Breast epithelium (tissue), 4 donors: ENCODE measurements around the gene ZNF618. TPM values are rescaled to one million over a fixed set of nuclear protein-coding genes. Genes with fewer than 3 reads are reported as not detected.

Experiments used
- DNase-seq, 2 donors: peaks; one replicate each; pipeline ENCODE4 v3.0.0-alpha.2; 2019; ENCODE audit warnings: low spot score in 2 of 2
- H3K27ac ChIP-seq, 2 donors: fragments of 200-600 bp; sonication (generic) in 1 of 2; one replicate each; pipeline ENCODE4 v1.5.1; 2016 to 2019; ENCODE audit warnings: mild to moderate bottlenecking in 1 of 2
- H3K27me3 ChIP-seq, 2 donors: fragments of 200-600 bp; sonication (generic) in 1 of 2; one replicate each; pipeline versions ENCODE4 v1.5.1 to v1.6.0; 2017 to 2019; ENCODE audit warnings: control low read depth in 1 of 2, mild to moderate bottlenecking in 1 of 2
- H3K36me3 ChIP-seq: fragments of 200-600 bp; one replicate; pipeline ENCODE4 v1.5.1; 2019
- H3K4me1 ChIP-seq, 2 donors: fragments of 200-600 bp; sonication (generic); one replicate each; pipeline ENCODE4 v1.5.1; 2016 to 2019; ENCODE audit warnings: control low read depth in 1 of 2
- H3K4me3 ChIP-seq, 3 donors: fragments of 200-600 bp; sonication (generic); 1 replicate in 2 of 3; 2 replicates in 1 of 3; pipeline ENCODE4 v1.5.1; 2016 to 2019; ENCODE audit warnings: mild to moderate bottlenecking in 3 of 3, moderate library complexity in 2 of 3
- H3K9me3 ChIP-seq, 2 donors: fragments of 200-600 bp; sonication (generic) in 1 of 2; one replicate each; pipeline ENCODE4 v1.5.1; 2016 to 2019; ENCODE audit warnings: control low read depth in 1 of 2
- CTCF ChIP-seq, 3 donors: fragments of 450-650 bp; IDR thresholded peaks; one replicate each; pipeline ENCODE4 v1.5.1; 2016 to 2017; ENCODE audit warnings: antibody characterized with exemption in 3 of 3, mild to moderate bottlenecking in 3 of 3, moderate library complexity in 3 of 3
- POLR2A ChIP-seq: fragments of 450-650 bp; IDR thresholded peaks from one replicate; pipeline ENCODE4 v1.6.1; 2016; ENCODE audit warnings: antibody characterized with exemption, mild to moderate bottlenecking, moderate library complexity
- POLR2AphosphoS5 ChIP-seq, 3 donors: sonication (generic); formaldehyde crosslinking; IDR thresholded peaks; one replicate each; pipeline ENCODE4 v1.6.1; 2017; ENCODE audit warnings: antibody characterized with exemption in 3 of 3
- intact Hi-C: fragments of 100-400 bp; cut with DNase I; formaldehyde crosslinking; loops from one replicate; pipeline ENCODE4 v1.15.1; 2023; ENCODE audit warnings: low total_unique reads
- total RNA-seq, 3 donors: library from RNA; depleted of rRNA; stranded (reverse); fragments of >200 nt; gene quantifications; one replicate each; pipeline ENCODE4 v1.1.0, GENCODE V29; 2016

Gene ZNF618
- total RNA-seq, 3 donors from 2014 or later: 4.6 to 11.8 (median 10.4) TPM

GRCh38 chr9:113882181-113882580, 6.1 kb downstream of the ZNF618 start:
- H3K4me3 ChIP-seq: no peak overlapping the region
- intact Hi-C loops: no loop called here
- H3K36me3 ChIP-seq: no peaks in the 10 kb centered on the region
- no peaks in the 10 kb centered on the region for H3K27me3 ChIP-seq
- no peak overlapping the region for H3K27ac ChIP-seq
- TF ChIP-seq POLR2AphosphoS5 (IDR thresholded peaks at IDR 0.05) (no peak), CTCF (IDR thresholded peaks at IDR 0.05) (no peak), POLR2A (no peak)
- no peak for DNase-seq
- H3K9me3 ChIP-seq: no peaks in the 10 kb centered on the region
- peaks cover 0 to 3% of the 10 kb centered on the region in 2 donors for H3K4me1 ChIP-seq

DNA sequence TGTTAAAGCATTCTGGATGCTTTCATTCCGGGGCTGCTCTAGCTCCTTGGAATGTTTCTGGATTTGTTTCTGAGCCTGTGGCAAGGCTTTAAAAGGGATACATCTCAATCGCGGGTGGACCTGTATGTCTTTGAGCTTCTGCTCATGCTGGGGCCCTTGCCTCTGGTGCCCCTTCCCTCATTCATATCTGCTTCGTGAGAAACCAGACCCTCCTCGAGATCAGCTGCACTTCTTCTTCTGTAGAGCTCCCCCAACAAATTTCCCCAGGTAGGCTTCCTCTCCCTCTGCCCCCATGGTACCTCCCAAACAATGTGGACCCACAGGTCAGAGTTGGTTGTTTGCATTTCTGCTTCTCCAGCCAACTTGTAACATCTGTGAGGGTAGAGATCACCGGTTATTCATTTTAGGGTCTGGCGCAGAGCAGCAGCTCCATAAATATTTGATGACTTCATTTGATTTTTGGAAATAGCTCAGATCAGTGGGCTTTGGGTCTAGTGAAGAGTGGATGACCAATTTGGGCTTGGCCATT, 6.6 kb downstream of the ZNF618 start:
- no peaks in the 10 kb centered on the region for H3K36me3 ChIP-seq
- peaks cover 0 to 3% of the 10 kb centered on the region in 2 donors for H3K4me1 ChIP-seq
- H3K27ac ChIP-seq: no peak overlapping the region
- H3K27me3 ChIP-seq: no peaks in the 10 kb centered on the region
- DNase-seq: no peak
- intact Hi-C loops: no loop called here
- no peak overlapping the region for H3K4me3 ChIP-seq
- TF ChIP-seq POLR2AphosphoS5 (IDR thresholded peaks at IDR 0.05) (no peak), POLR2A (no peak), CTCF (IDR thresholded peaks at IDR 0.05) (no peak)
- H3K9me3 ChIP-seq: no peaks in the 10 kb centered on the region

DNA sequence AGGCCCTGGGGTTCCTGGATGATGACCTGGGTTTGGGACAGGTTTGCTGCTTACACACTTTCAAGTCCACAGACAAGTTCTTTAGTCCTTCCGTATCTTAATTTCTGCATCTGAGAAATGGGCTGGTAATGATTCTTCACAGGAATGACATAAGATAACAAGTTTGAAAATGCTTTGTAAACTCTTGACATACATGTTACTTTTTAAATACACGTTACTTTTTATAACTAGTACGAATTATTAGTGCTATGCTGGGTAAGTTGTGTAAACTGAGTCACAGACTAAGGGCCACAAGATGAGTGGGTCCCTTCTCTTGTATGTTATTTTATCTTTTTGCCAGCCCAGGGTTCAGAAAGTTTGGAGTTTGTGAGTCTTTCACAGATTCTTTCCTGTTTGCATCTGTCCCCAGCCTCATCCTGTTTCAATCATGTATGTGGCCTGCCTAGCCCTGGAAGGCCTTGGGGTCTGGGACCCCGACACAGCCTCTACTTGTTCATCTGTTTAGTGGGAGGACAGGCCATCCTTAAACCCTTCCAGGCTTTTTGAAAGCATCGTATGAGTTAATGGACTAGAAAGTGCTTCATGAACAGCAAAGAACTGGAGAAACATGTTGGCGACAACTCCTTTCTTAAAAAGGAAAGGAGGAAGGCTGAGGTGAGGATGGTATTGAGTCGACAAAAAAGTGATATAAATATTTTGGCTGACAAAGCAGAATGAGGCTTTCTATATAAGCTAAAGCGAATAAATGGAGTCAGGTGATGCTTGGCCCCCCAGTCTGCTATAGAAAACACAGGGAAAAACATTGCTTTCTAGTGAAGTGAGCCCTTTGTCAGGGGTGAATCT, 9.3 kb downstream of the ZNF618 start:
- Histone ChIP-seq H3K4me1 (no peaks in the 10 kb centered on the region), H3K27me3 (no peaks in the 10 kb centered on the region), H3K27ac (peak overlapping the region; percentile 50 to 64), H3K4me3 (peak overlapping the region in 2 of 3 donors; percentile 30 to 59), H3K9me3 (no peaks in the 10 kb centered on the region), H3K36me3 (no peaks in the 10 kb centered on the region)
- intact Hi-C loops: no loop called here
- no peak for TF ChIP-seq POLR2A
- TF ChIP-seq CTCF (IDR thresholded peaks at IDR 0.05): no peak
- TF ChIP-seq POLR2AphosphoS5 (IDR thresholded peaks at IDR 0.05): no peak
- no peak for DNase-seq

DNA sequence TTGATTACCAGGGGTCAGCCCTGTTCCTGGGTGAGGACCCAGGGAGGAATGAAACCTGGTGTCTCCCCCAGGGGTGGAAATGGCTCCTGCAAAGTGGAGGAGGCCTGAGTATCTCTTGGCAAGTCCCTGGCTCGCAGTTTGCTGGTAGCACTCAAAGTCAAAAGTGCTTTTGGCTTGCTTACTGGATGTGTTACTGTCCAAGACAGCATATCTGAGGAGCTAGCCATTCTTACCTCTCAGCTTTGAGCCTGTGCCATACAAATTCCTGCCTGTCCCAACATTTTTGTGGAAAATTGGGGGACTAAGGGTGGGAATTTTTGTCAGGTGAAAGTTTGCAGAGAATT, 9.9 kb downstream of the ZNF618 start:
- peak overlapping the region; percentile 25 to 59 (median 30) for H3K4me3 ChIP-seq
- H3K4me1 ChIP-seq: no peaks in the 10 kb centered on the region
- peak overlapping the region; percentile 50 to 64 for H3K27ac ChIP-seq
- TF ChIP-seq POLR2AphosphoS5 (IDR thresholded peaks at IDR 0.05): no peak
- no peak for TF ChIP-seq CTCF (IDR thresholded peaks at IDR 0.05)
- no peak for TF ChIP-seq POLR2A
- H3K27me3 ChIP-seq: no peaks in the 10 kb centered on the region
- DNase-seq: no peak
- intact Hi-C loops: no loop called here
- no peaks in the 10 kb centered on the region for H3K9me3 ChIP-seq
- no peaks in the 10 kb centered on the region for H3K36me3 ChIP-seq

DNA sequence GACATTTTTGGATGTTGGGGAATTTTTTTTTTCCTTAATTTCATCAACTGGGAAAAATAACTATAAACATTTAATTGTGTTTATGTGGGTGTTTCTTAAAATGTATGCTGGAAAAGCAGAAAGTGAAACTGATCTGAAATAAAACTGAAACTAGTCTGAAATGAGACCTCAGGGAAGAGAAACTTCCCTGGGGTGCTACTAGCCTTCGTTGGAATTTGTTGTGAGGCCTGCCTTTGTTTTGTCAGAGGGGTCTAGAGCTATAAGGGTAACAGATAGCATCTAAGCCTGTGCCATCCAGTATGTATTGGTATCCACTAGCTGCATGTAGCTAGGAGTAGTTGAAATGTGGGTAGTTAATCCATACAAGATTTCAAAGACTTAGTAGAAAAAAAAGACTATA, 10.4 kb downstream of the ZNF618 start:
- H3K4me3 ChIP-seq: peak overlapping the region; percentile 25 to 59 (median 30)
- TF ChIP-seq POLR2AphosphoS5 (IDR thresholded peaks at IDR 0.05) (no peak), POLR2A (no peak), CTCF (IDR thresholded peaks at IDR 0.05) (no peak)
- intact Hi-C loops: no loop called here
- no peak for DNase-seq
- H3K27me3 ChIP-seq: no peaks in the 10 kb centered on the region
- no peaks in the 10 kb centered on the region for H3K4me1 ChIP-seq
- H3K27ac ChIP-seq: peak overlapping the region in 1 of 2 donors; percentile 23
- no peaks in the 10 kb centered on the region for H3K36me3 ChIP-seq
- no peaks in the 10 kb centered on the region for H3K9me3 ChIP-seq
